Left cardiac atrium (tissue), 4 donors: ENCODE data around the gene ANKRD17. TPM values are rescaled to one million over a fixed set of nuclear protein-coding genes. Genes with fewer than 3 reads are reported as not detected.

Source experiments
- ATAC-seq, 2 donors: fragments of 200-7000 bp; cut with Tn5 transposase; one replicate each; pipeline ENCODE4 v1.9.1; 2020; ENCODE audit warnings: mild to moderate bottlenecking in 2 of 2, moderate library complexity in 2 of 2
- DNase-seq: peaks from one replicate; pipeline ENCODE4 v3.0.0-alpha.2; 2020
- intact Hi-C, 2 donors: fragments of 100-400 bp; cut with DNase I; formaldehyde crosslinking; loops; one replicate each; pipeline versions ENCODE4 v1.14.1 to v1.15.1; 2022 to 2023
- total RNA-seq, 2 donors: library from RNA; stranded (reverse); fragmentation: NEBNext Ultra II Directional; extraction: Animal tissue kit (Norgen Biotek cat#: 25700); gene quantifications; one replicate each; pipeline ENCODE4 v1.2.1, GENCODE V29; 2021
- donor health status: DM: no; HTN: yes; CAD: no.
- donor health status: DM: no; HTN: yes; CAD: no; lungs with severe emphysema.
- donor health status: DM: yes; HTN: yes; CAD: no.
- donor health status: Dilated cardiomyopathy.

ANKRD17 gene
- total RNA-seq, 2 donors from 2014 or later = 46.0 to 56.4 TPM

- intact Hi-C loops = loop anchor here in 1 of 2 donors (10.0 kb wide), 1 partner anchor 524 kb away; no protein-coding TSS in a partner anchor
- DNase-seq = no peak
- no peak for ATAC-seq
Measured at GRCh38 chr4:73028621-73029020, 230.0 kb downstream of the ANKRD17 start.

Other genes starting within 250 kb of the ANKRD17 start
- 10 to 100 TPM; 13.8 to 15.5 TPM for gene COX18, start 189.1 kb downstream of the ANKRD17 start, total RNA-seq
- 1 to 10 TPM; 1.5 to 2.2 TPM for gene ALB, start 145.5 kb upstream of the ANKRD17 start, total RNA-seq
- not detected for gene AFP, start 177.4 kb upstream of the ANKRD17 start, total RNA-seq
- not detected for gene AFM, start 222.9 kb upstream of the ANKRD17 start, total RNA-seq